PC-3 (cell line): ENCODE measurements around the gene CCDC88B.

Experiments used
- EZH2 ChIP-seq: fragments of 300-600 bp; sonication (generic); IDR thresholded peaks from one replicate; pipeline ENCODE4 v1.6.1; 2017; ENCODE audit warnings: antibody characterized with exemption, mild to moderate bottlenecking, low read length; ENCODE audit not compliant: unreplicated experiment
- EZH2phosphoT487 ChIP-seq: fragments of 300-600 bp; sonication (generic); IDR thresholded peaks from 2 replicates; pipeline ENCODE4 v1.6.1; 2018; ENCODE audit warnings: mild to moderate bottlenecking, antibody characterized with exemption, low read length, borderline replicate concordance
- TF ChIP-seq, protein P1 (sequence below): fragments of 300-600 bp; sonication (generic); conservative IDR thresholded peaks from 2 replicates; pipeline ENCODE4 v1.5.1; 2017; ENCODE audit warnings: antibody characterized with exemption, low read depth, mild to moderate bottlenecking, low read length

DNA sequence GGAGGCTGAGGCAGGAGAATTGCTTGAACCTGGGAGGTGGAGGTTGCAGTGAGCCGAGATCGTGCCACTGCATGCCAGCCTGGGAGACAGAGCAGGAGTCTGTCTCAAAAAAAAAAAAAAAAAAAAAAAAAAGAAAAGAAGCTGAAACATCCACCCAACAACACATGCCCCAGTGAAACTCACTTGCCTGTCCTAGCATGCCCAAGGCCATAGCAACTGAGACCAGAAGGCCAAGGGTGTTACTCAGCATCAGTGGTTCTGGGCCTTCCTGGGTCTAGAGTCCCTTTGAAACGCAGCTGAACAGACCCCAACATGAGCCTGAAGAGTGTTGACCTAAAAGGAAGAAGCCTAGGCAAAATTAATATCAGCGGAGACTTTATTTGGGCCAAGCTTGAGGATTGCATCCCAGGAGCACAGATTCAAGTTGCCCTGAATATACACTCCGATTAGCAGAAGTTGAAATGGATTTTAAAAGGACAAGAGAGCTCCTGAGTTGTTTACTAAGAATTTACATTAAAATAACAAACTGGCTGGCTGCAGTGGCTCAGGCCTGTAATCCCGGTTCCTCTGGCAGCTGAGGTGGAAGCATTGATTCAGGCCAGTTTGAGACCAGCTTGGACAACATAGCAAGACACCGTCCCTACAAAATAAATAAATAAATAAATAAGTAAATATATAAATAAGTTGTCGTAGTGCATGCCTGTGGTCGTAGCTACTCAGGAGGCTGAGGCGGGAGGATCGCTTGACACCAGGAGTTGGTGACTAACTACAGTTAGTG lies 15.1 kb upstream of the CCDC88B start:
- TF ChIP-seq, protein P1, sequence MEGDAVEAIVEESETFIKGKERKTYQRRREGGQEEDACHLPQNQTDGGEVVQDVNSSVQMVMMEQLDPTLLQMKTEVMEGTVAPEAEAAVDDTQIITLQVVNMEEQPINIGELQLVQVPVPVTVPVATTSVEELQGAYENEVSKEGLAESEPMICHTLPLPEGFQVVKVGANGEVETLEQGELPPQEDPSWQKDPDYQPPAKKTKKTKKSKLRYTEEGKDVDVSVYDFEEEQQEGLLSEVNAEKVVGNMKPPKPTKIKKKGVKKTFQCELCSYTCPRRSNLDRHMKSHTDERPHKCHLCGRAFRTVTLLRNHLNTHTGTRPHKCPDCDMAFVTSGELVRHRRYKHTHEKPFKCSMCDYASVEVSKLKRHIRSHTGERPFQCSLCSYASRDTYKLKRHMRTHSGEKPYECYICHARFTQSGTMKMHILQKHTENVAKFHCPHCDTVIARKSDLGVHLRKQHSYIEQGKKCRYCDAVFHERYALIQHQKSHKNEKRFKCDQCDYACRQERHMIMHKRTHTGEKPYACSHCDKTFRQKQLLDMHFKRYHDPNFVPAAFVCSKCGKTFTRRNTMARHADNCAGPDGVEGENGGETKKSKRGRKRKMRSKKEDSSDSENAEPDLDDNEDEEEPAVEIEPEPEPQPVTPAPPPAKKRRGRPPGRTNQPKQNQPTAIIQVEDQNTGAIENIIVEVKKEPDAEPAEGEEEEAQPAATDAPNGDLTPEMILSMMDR = no peak
- TF ChIP-seq EZH2phosphoT487 (no peak), EZH2 (no peak)
